ENCODE results near the gene FAM3B. TPM values are rescaled to one million over a fixed set of nuclear protein-coding genes. Genes with fewer than 3 reads are reported as not detected.

FAM3B gene
- total and polyA plus RNA-seq, 2 donors from 2014 or later: 19.4 to 44.4 TPM

DNA sequence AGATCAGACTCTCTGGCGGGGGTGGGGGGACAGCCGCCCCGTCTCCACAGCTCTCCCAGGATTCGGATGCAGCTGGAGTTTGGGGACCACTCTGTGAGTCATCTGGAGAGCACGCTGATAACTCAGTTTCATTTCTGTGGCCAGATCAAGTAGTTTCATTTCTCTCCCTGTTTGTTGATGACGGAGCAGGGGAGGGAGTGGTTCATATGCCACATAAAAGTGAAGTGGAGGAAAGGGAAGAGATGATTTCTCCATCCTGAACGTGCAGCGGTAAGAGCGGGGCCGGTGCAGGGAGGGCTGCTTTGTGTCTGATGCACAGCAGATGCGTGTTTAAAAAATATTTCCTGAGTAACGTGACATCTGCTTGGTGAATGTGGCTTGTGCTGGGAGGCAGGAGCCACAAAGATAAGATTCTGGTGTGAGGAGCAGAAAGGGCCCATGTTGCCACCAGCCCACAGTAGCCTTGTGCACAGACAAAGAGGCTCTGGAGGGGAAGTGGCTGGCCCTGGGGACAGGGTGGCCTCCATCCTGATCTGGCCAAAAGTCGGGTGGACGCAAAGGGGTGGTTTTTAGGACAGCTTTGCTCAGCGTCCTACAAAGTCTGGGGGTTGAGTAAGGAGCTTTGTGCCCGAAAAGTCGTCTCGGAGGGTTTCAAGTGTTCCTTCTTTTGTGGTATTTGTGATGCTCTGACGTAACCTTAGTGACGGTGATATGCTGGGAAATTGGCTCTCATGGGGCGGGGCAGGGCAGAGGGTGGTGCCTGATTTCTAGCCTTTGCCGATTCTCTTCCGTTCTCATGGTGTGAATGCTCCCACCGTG is 45.4 kb downstream of the FAM3B start, which contains the start of gene MX2:
MX2 (plus strand) TSS at position 242 of the 819 bp plus-strand sequence. CDS start 14,880 bp downstream, outside the sequence.
- peak within 1 kb of the TSS; percentile 43 to 81 for H3K27ac ChIP-seq (ENCODE audit: low read depth in 2 of 2, low read length in 2 of 2)
- H3K9ac ChIP-seq (ENCODE audit: low read length in 3 of 3): no peak within 1 kb of the TSS
- H3K4me3 ChIP-seq (ENCODE audit: low read length in 3 of 3): peak within 1 kb of the TSS; percentile 6 to 61 (median 56)
- TF ChIP-seq, protein P1, sequence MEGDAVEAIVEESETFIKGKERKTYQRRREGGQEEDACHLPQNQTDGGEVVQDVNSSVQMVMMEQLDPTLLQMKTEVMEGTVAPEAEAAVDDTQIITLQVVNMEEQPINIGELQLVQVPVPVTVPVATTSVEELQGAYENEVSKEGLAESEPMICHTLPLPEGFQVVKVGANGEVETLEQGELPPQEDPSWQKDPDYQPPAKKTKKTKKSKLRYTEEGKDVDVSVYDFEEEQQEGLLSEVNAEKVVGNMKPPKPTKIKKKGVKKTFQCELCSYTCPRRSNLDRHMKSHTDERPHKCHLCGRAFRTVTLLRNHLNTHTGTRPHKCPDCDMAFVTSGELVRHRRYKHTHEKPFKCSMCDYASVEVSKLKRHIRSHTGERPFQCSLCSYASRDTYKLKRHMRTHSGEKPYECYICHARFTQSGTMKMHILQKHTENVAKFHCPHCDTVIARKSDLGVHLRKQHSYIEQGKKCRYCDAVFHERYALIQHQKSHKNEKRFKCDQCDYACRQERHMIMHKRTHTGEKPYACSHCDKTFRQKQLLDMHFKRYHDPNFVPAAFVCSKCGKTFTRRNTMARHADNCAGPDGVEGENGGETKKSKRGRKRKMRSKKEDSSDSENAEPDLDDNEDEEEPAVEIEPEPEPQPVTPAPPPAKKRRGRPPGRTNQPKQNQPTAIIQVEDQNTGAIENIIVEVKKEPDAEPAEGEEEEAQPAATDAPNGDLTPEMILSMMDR (IDR thresholded peaks at IDR 0.05; ENCODE audit: borderline replicate concordance, extremely low read depth, insufficient read depth): no peak
- FAIRE-seq: no peak
- intact Hi-C loops (cut with DNase I): no loop called here
- H3K36me3 ChIP-seq (ENCODE audit: control insufficient read depth in 2 of 3, insufficient read depth in 3 of 3, low read length in 3 of 3): no peaks in the 10 kb centered on the region
- no peaks in the 10 kb centered on the region for H3K27me3 ChIP-seq (ENCODE audit: control insufficient read depth, insufficient read depth, low read length)
- DNase-seq: peak in 2 of 5 donors; percentile 29 to 73
- H3K9me3 ChIP-seq (ENCODE audit: control insufficient read depth in 2 of 3, insufficient read depth in 1 of 3, low read length in 3 of 3): no peaks in the 10 kb centered on the region
- peaks cover 0 to 6% (median 0%) of the 10 kb centered on the region in 3 donors for H3K4me1 ChIP-seq (ENCODE audit: control insufficient read depth in 2 of 3, insufficient read depth in 2 of 3, low read depth in 1 of 3, low read length in 3 of 3)

DNA sequence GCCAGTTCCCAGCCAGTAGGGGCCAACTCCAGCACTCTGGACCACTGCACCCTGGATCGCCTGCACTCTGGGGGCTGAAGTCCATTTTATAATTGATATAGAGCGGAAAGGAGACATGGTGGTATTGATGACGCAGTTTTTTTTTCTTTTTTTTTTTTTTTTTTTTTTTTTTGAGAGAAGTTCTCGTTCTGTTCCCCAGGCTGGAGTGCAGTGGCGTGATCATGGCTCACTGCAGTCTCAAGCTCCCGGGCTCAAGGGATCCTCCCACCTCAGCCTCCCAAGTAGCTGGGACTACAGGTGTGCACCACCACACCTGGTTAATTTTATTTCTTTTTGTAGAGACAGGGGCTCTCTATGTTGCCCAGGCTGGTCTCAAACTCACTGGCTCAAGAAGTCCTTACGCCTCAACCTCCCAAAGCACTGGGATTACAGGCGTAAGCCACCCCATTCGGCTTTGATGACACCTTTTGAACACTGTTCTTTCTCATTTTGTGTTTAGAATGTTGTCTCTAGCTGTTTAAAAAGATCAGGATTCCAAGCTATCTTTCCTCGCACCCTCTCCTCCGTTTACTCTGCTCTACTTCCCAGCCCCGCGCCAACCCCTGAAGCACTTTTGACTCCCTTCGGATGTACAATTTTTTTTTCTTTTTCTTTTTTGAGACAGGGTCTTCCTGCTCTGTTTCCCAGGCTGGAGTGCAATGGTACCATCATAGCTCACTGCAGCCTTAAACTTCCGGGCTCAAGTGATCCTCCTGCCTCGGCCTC is 46.2 kb downstream of the FAM3B start:
- TF ChIP-seq, protein P1 (IDR thresholded peaks at IDR 0.05; ENCODE audit: borderline replicate concordance, extremely low read depth, insufficient read depth): no peak
- FAIRE-seq: no peak
- no peak overlapping the region for H3K9ac ChIP-seq (ENCODE audit: low read length in 3 of 3)

DNA sequence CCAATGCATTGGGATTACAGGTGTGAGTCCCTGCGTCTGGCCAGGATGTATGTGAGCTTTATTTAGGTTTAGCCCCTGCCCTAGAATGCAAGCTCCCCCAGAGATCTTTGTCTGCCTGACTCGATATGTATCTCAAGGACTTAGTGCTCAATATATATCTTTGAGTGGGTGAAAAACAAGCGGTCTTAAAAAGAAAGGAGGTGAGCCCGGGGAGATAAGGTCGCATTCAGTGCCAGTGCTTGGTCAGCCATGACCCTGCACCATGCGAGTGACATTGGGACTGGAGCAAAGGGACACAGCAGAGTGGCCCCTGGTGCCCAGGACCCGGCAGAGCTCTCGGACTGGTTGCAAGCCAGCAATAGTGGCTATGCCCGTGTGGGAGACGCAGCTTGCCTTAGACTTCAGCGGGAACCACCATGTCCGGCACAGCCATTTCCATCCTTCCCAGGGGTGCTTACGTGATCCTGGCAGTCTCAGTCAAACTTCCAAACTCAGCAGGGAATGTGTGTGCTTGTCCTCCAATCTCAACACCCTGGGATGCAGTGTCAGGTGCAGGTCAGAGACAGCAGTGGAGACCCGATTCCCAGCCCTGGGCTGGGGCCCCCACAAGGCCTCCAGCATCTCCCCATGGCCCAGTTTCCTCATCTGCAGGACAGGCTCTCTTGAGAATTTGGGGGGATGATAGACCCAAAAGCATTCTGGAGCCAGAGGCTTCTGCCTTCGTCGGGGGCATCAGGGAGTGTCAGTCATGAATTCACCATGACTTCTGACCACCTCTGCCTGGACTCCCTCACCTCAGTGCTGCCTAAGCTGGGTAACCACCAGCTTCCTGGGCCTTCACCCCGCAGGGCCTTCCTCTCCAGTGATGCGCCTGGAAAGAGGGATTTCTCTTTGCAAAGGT is 47.0 kb downstream of the FAM3B start:
- FAIRE-seq: no peak
- intact Hi-C loops (cut with DNase I): no loop called here
- no peaks in the 10 kb centered on the region for H3K36me3 ChIP-seq (ENCODE audit: control insufficient read depth in 2 of 3, insufficient read depth in 3 of 3, low read length in 3 of 3)
- no peaks in the 10 kb centered on the region for H3K9me3 ChIP-seq (ENCODE audit: control insufficient read depth in 2 of 3, insufficient read depth in 1 of 3, low read length in 3 of 3)
- no peak for DNase-seq
- H3K9ac ChIP-seq (ENCODE audit: low read length in 3 of 3): no peak overlapping the region
- no peak overlapping the region for H3K4me3 ChIP-seq (ENCODE audit: low read length in 3 of 3)
- H3K4me1 ChIP-seq (ENCODE audit: control insufficient read depth in 2 of 3, insufficient read depth in 2 of 3, low read depth in 1 of 3, low read length in 3 of 3): peaks cover 0 to 6% (median 0%) of the 10 kb centered on the region in 3 donors
- TF ChIP-seq, protein P1 (IDR thresholded peaks at IDR 0.05; ENCODE audit: borderline replicate concordance, extremely low read depth, insufficient read depth): no peak
- no peak overlapping the region for H3K27ac ChIP-seq (ENCODE audit: low read depth in 2 of 2, low read length in 2 of 2)
- no peaks in the 10 kb centered on the region for H3K27me3 ChIP-seq (ENCODE audit: control insufficient read depth, insufficient read depth, low read length)

More for the DNA sequence above, 46.2 kb downstream of the FAM3B start:
- Histone ChIP-seq H3K4me3 (ENCODE audit: low read length in 3 of 3) (peak overlapping the region in 2 of 3 donors; percentile 56 to 61), H3K27ac (ENCODE audit: low read depth in 2 of 2, low read length in 2 of 2) (no peak overlapping the region), H3K36me3 (ENCODE audit: control insufficient read depth in 2 of 3, insufficient read depth in 3 of 3, low read length in 3 of 3) (no peaks in the 10 kb centered on the region), H3K9me3 (ENCODE audit: control insufficient read depth in 2 of 3, insufficient read depth in 1 of 3, low read length in 3 of 3) (no peaks in the 10 kb centered on the region), H3K4me1 (ENCODE audit: control insufficient read depth in 2 of 3, insufficient read depth in 2 of 3, low read depth in 1 of 3, low read length in 3 of 3) (peaks cover 0 to 6% (median 0%) of the 10 kb centered on the region in 3 donors), H3K27me3 (ENCODE audit: control insufficient read depth, insufficient read depth, low read length) (no peaks in the 10 kb centered on the region)
- DNase-seq: peak in 1 of 5 donors; percentile 34
- intact Hi-C loops (cut with DNase I): no loop called here

Measured in kidney (tissue), 14 donors.